Peyer's patch (tissue), 4 donors: ENCODE measurements around the gene ZCCHC10.

Source experiments
- CTCF ChIP-seq, 6 experiments: fragments of 450-650 bp in 4 of 6; fragments of 200-600 bp in 2 of 6; sonication (generic) in 1 of 6; IDR thresholded peaks; one replicate each; pipeline ENCODE4 v1.5.1; 2017 to 2019; ENCODE audit warnings: antibody characterized with exemption in 6 of 6, mild to moderate bottlenecking in 3 of 6, moderate library complexity in 1 of 6
- POLR2A ChIP-seq, 2 donors: fragments of 450-650 bp; IDR thresholded peaks; one replicate each; pipeline ENCODE4 v1.5.1; 2017; ENCODE audit warnings: antibody characterized with exemption in 2 of 2, mild to moderate bottlenecking in 2 of 2, moderate library complexity in 2 of 2

- no peak for TF ChIP-seq CTCF (IDR thresholded peaks at IDR 0.05)
- no peak for TF ChIP-seq POLR2A (IDR thresholded peaks at IDR 0.05)
These were observed 7.7 kb upstream of the ZCCHC10 start for GRCh38 chr5:133034064-133034463.
